Endothelial cell of umbilical vein (primary cell): ENCODE data around the gene MGARP. TPM values are rescaled to one million over a fixed set of nuclear protein-coding genes. Genes with fewer than 3 reads are reported as not detected.

Source experiments
- BruUV-seq: library from RNA; stranded (reverse); fragments of 400-500 nt; replicated peaks from 2 replicates; lab custom pipeline; 2021; lab: Mats Ljungman, UMichigan
- CTCF ChIA-PET: fragments of 300-600, 350-600 bp; sonication (Branson Sonifier 250); formaldehyde crosslinking; loops from one replicate; lab custom pipeline; 2021; ENCODE audit warnings: antibody characterized with exemption, inconsistent platforms; lab: Charles Lee
- POLR2A ChIA-PET: fragments of 300-600, 350-600 bp; sonication (Branson Sonifier 250); formaldehyde crosslinking; loops from one replicate; lab custom pipeline; 2021; ENCODE audit warnings: antibody characterized with exemption, inconsistent platforms; lab: Charles Lee
- DNase-seq: peaks from one replicate; pipeline ENCODE4 v3.0.0-alpha.2; 2011; ENCODE audit warnings: low read depth, low spot score
- FAIRE-seq: peaks from 2 replicates; lab custom pipeline; 2011; peaks lifted over from hg19 to GRCh38; lab: Jason Lieb, UNC
- H2AFZ ChIP-seq: 2 replicates; pipeline ENCODE4 v1.6.0; 2012; ENCODE audit warnings: low read depth, low read length, control low read depth, inconsistent platforms
- H3K27ac ChIP-seq: 2 replicates; pipeline ENCODE4 v1.5.1; 2011; ENCODE audit warnings: low read depth, mild to moderate bottlenecking, control low read depth, low read length, moderate library complexity; ENCODE audit not compliant: insufficient read depth
- H3K27me3 ChIP-seq, 2 experiments: 2 replicates each; pipeline versions ENCODE4 v1.6.0 to v1.6.1; 2011; ENCODE audit warnings: low read length in 2 of 2, mixed read lengths in 1 of 2; ENCODE audit not compliant: control insufficient read depth in 2 of 2, insufficient read depth in 2 of 2
- H3K36me3 ChIP-seq, 2 experiments: 2 replicates in 1 of 2; 3 replicates in 1 of 2; pipeline ENCODE4 v1.5.1; 2011; ENCODE audit warnings: low read length in 2 of 2, mild to moderate bottlenecking in 1 of 2, moderate library complexity in 1 of 2; ENCODE audit not compliant: control insufficient read depth in 2 of 2, insufficient read depth in 2 of 2; ENCODE audit errors: extremely low read depth in 1 of 2
- H3K4me1 ChIP-seq: 3 replicates; pipeline ENCODE4 v1.5.1; 2011; ENCODE audit warnings: mild to moderate bottlenecking, low read length; ENCODE audit not compliant: control insufficient read depth, insufficient read depth; ENCODE audit errors: extremely low read depth
- H3K4me2 ChIP-seq: 2 replicates; pipeline ENCODE4 v1.6.1; 2011; ENCODE audit warnings: low read length, control low read depth, mixed read lengths; ENCODE audit not compliant: insufficient read depth
- H3K4me3 ChIP-seq, 3 experiments: fragments of 200-600 bp in 1 of 3; sonication (generic), shearing (Covaris generic) in 1 of 3; replicated peaks in 1 of 3; 2 replicates each; pipeline ENCODE4 v1.5.1; 2011 to 2016; ENCODE audit warnings: control low read depth in 3 of 3, low read length in 3 of 3, mild to moderate bottlenecking in 2 of 3, inconsistent platforms in 1 of 3, low read depth in 1 of 3, moderate library complexity in 1 of 3; ENCODE audit not compliant: insufficient read depth in 1 of 3
- H3K79me2 ChIP-seq: 2 replicates; pipeline ENCODE4 v1.6.0; 2012; ENCODE audit warnings: low read length, inconsistent platforms; ENCODE audit not compliant: control insufficient read depth, insufficient read depth
- H3K9ac ChIP-seq: replicated peaks from 2 replicates; pipeline ENCODE3; 2011; ENCODE audit warnings: low read length, control low read depth; ENCODE audit not compliant: insufficient read depth; ENCODE audit errors: extremely low read depth
- H3K9me1 ChIP-seq: replicated peaks from 3 replicates; pipeline ENCODE4 v1.6.0; 2011; ENCODE audit warnings: mild to moderate bottlenecking, low read length; ENCODE audit not compliant: control insufficient read depth, insufficient read depth; ENCODE audit errors: extremely low read depth
- H3K9me3 ChIP-seq: replicated peaks from 2 replicates; pipeline ENCODE4 v1.5.1; 2012; ENCODE audit warnings: low read length, inconsistent platforms; ENCODE audit not compliant: control insufficient read depth, insufficient read depth
- H4K20me1 ChIP-seq: replicated peaks from 2 replicates; pipeline ENCODE3; 2011; ENCODE audit warnings: mild to moderate bottlenecking, low read length; ENCODE audit not compliant: control insufficient read depth, insufficient read depth; ENCODE audit errors: extremely low read depth
- EZH2 ChIP-seq: IDR thresholded peaks from 2 replicates; pipeline ENCODE4 v1.6.1; 2012; ENCODE audit warnings: borderline replicate concordance, low read depth, mild to moderate bottlenecking, moderate library complexity, low read length, inconsistent platforms; ENCODE audit not compliant: severe bottlenecking
- GATA2 ChIP-seq: IDR thresholded peaks from 2 replicates; pipeline ENCODE4 v1.7.0; 2011; ENCODE audit warnings: low read depth, mild to moderate bottlenecking, moderate library complexity, mixed read lengths, low read length; ENCODE audit not compliant: insufficient read length, insufficient read depth
- POLR2AphosphoS5 ChIP-seq: IDR thresholded peaks from 2 replicates; pipeline ENCODE4 v1.6.1; 2012; ENCODE audit warnings: low read depth, mild to moderate bottlenecking, control low read depth, low read length, moderate library complexity; ENCODE audit not compliant: insufficient read depth
- dilution Hi-C: fragments of 300-500 bp; cut with MboI; formaldehyde crosslinking; loops from one replicate; pipeline ENCODE4 v1.15.0; 2019; ENCODE audit warnings: low sequenced_read_pairs; ENCODE audit not compliant: extremely low pct_ligation_motif_present
- intact Hi-C: fragments of 100-400 bp; cut with micrococcal nuclease; formaldehyde crosslinking; loops from one replicate; pipeline ENCODE4 v1.10.0; 2022
- polyA plus RNA-seq, 4 experiments: library from polyadenylated mRNA; depleted of rRNA in 3 of 4; stranded (reverse) in 3 of 4; unstranded in 1 of 4; fragments of >200 nt; gene quantifications; 2 replicates each; pipeline versions ENCODE4 v1.2.1 to v1.2.3, GENCODE V29; 2011 to 2012; ENCODE audit warnings: missing spikeins in 1 of 4
- total RNA-seq: library from RNA; stranded (reverse); gene quantifications from 2 replicates; pipeline ENCODE4 v1.2.3, GENCODE V29; 2021
- TF ChIP-seq, protein P1 (sequence below): IDR thresholded peaks from 2 replicates; pipeline ENCODE4 v1.6.1; 2011; ENCODE audit not compliant: insufficient read depth, insufficient read length
- TF ChIP-seq, protein P2 (sequence below), 2 donors: IDR thresholded peaks; 1 replicate in 1 of 2; 2 replicates in 1 of 2; pipeline ENCODE4 v1.5.1; 2011; ENCODE audit warnings: low read length in 2 of 2, mild to moderate bottlenecking in 2 of 2, moderate library complexity in 2 of 2, control low read depth in 1 of 2, inconsistent platforms in 1 of 2, low read depth in 1 of 2; ENCODE audit not compliant: insufficient read depth in 1 of 2; ENCODE audit errors: extremely low read depth in 1 of 2

The MGARP gene
- total and polyA plus RNA-seq, 2 donors (not counting 3 experiments of a cell fraction or from before 2014, with no cell fraction given), result 25.9 to 26.6 TPM

DNA sequence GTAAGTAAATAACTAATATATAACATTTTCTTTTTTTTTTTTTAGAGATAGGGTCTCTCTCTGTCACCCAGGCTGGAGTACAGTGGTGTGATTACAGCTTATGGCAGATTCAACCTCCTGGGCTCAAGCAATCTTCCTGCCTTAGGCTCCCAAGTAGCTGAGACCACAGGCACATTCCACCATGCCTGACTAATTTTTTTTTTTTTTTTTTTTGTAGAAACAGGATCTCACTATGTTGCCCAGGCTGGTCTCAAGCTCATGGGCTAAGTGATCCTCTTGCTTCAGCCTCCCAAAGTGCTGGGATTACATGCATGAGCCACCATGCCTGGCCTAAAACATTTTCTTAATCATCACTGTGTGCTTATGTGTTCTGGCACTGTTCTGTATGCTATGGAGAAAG is 32.8 kb downstream of the MGARP start:
- dilution Hi-C loops (no loop called here), intact Hi-C loops (no loop called here)
- CTCF ChIA-PET, result interaction anchor here (1.0 to 1.6 kb wide), 2 partner anchors 21 to 48 kb away, joined by 3 read pairs; no protein-coding TSS in a partner anchor
- H4K20me1 ChIP-seq, result no peaks in the 10 kb centered on the region
- no peaks in the 10 kb centered on the region for H3K36me3 ChIP-seq
- H3K27me3 ChIP-seq, result no peaks in the 10 kb centered on the region
- TF ChIP-seq, protein P1, sequence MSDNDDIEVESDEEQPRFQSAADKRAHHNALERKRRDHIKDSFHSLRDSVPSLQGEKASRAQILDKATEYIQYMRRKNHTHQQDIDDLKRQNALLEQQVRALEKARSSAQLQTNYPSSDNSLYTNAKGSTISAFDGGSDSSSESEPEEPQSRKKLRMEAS, result no peak
- no peak for TF ChIP-seq GATA2
- no peak for TF ChIP-seq POLR2AphosphoS5
- TF ChIP-seq, protein P2, sequence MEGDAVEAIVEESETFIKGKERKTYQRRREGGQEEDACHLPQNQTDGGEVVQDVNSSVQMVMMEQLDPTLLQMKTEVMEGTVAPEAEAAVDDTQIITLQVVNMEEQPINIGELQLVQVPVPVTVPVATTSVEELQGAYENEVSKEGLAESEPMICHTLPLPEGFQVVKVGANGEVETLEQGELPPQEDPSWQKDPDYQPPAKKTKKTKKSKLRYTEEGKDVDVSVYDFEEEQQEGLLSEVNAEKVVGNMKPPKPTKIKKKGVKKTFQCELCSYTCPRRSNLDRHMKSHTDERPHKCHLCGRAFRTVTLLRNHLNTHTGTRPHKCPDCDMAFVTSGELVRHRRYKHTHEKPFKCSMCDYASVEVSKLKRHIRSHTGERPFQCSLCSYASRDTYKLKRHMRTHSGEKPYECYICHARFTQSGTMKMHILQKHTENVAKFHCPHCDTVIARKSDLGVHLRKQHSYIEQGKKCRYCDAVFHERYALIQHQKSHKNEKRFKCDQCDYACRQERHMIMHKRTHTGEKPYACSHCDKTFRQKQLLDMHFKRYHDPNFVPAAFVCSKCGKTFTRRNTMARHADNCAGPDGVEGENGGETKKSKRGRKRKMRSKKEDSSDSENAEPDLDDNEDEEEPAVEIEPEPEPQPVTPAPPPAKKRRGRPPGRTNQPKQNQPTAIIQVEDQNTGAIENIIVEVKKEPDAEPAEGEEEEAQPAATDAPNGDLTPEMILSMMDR (IDR thresholded peaks at IDR 0.05; ENCODE audit: extremely low read depth in 1 of 2, insufficient read depth in 1 of 2, low read depth in 1 of 2, low read length in 2 of 2), result no peak
- no peak for TF ChIP-seq EZH2
- H3K27ac ChIP-seq, result no peak overlapping the region
- no peaks in the 10 kb centered on the region for H3K9me1 ChIP-seq
- H3K9me3 ChIP-seq, result no peaks in the 10 kb centered on the region
- FAIRE-seq, result no peak
- no peak overlapping the region for H3K4me3 ChIP-seq
- no peaks in the 10 kb centered on the region for H3K79me2 ChIP-seq
- no peak overlapping the region for H3K4me2 ChIP-seq
- DNase-seq, result no peak
- POLR2A ChIA-PET, result interaction anchor here (0.7 kb wide), 2 partner anchors 19 to 136 kb away, joined by 3 to 4 read pairs; no protein-coding TSS in a partner anchor
- no peak overlapping the region for H2AFZ ChIP-seq
- no TSS peak for BruUV-seq
- H3K9ac ChIP-seq, result no peak overlapping the region
- H3K4me1 ChIP-seq, result peaks cover 6% of the 10 kb centered on the region
